K562 (cell line): ENCODE results near the gene FAM171A2. TPM values are rescaled to one million over a fixed set of nuclear protein-coding genes. Genes with fewer than 3 reads are reported as not detected.

Experiments used
- ATAC-seq: fragments of 200-7000 bp; cut with Tn5 transposase; 3 replicates; pipeline ENCODE4 v1.9.1; 2020; ENCODE audit warnings: moderate library complexity
- BruUV-seq: library from RNA; stranded (reverse); fragments of 400-500 nt; replicated peaks from 2 replicates; lab custom pipeline; 2021; lab: Mats Ljungman, UMichigan
- CTCF ChIA-PET: fragments of 300-600 bp; formaldehyde crosslinking; extraction: SDS; loops from one replicate; lab custom pipeline; 2021; ENCODE audit warnings: low intra/inter-chr PET ratio; lab: Yijun Ruan, JAX
- POLR2A ChIA-PET: fragments of 300-600, 350-650 bp; sonication (Branson Sonifier 250); formaldehyde crosslinking; extraction: SDS; loops from one replicate; lab custom pipeline; 2021; ENCODE audit warnings: antibody characterized with exemption, inconsistent platforms; lab: Yijun Ruan, JAX
- DNase-seq, 4 experiments: peaks; one replicate each; pipeline versions ENCODE4 v3.0.0 to v3.0.0-alpha.2; 2011 to 2018; ENCODE audit warnings: low spot score in 3 of 4, mixed read lengths in 3 of 4; ENCODE audit errors: extremely low read depth in 1 of 4
- FAIRE-seq: peaks from 2 replicates; lab custom pipeline; 2011; peaks lifted over from hg19 to GRCh38; lab: Jason Lieb, UNC
- H2AFZ ChIP-seq: 2 replicates; pipeline ENCODE4 v1.6.0; 2011; ENCODE audit warnings: low read depth, low read length, control low read depth, inconsistent platforms
- H3K27ac ChIP-seq: fragments of 200-600 bp; 3 replicates; pipeline ENCODE4 v1.8.0; 2011; ENCODE audit warnings: low read depth, mild to moderate bottlenecking, control low read depth, inconsistent platforms, low read length, moderate library complexity, mixed read lengths; ENCODE audit errors: extremely low read depth
- H3K27me3 ChIP-seq, 2 experiments: fragments of 300-600 bp in 1 of 2; 2 replicates in 1 of 2; 3 replicates in 1 of 2; pipeline versions ENCODE4 v1.6.0 to v1.8.0; 2011; ENCODE audit warnings: inconsistent platforms in 2 of 2, low read length in 2 of 2, mild to moderate bottlenecking in 1 of 2, mixed read lengths in 1 of 2, moderate library complexity in 1 of 2; ENCODE audit not compliant: control insufficient read depth in 2 of 2, insufficient read depth in 2 of 2
- H3K36me3 ChIP-seq: fragments of 300-600 bp; 3 replicates; pipeline ENCODE4 v1.8.0; 2011; ENCODE audit warnings: mild to moderate bottlenecking, low read length, inconsistent platforms; ENCODE audit not compliant: control insufficient read depth, insufficient read depth
- H3K4me1 ChIP-seq, 2 experiments: fragments of 200-600 bp in 1 of 2; replicated peaks in 1 of 2; 2 replicates in 1 of 2; 3 replicates in 1 of 2; pipeline versions ENCODE4 v1.5.1 to v1.8.0; 2011; ENCODE audit warnings: inconsistent platforms in 2 of 2, low read length in 2 of 2, mild to moderate bottlenecking in 1 of 2, mixed read lengths in 1 of 2, moderate library complexity in 1 of 2; ENCODE audit not compliant: control insufficient read depth in 2 of 2, insufficient read depth in 2 of 2
- H3K4me2 ChIP-seq: 2 replicates; pipeline ENCODE4 v1.6.1; 2011; ENCODE audit warnings: low read length, control low read depth, inconsistent platforms, mixed read lengths; ENCODE audit not compliant: insufficient read depth
- H3K4me3 ChIP-seq: fragments of 200-600 bp; sonication (generic), shearing (Covaris generic); 2 replicates; pipeline ENCODE4 v1.5.1; 2016; ENCODE audit warnings: control low read depth, inconsistent platforms
- H3K79me2 ChIP-seq: fragments of 200-600 bp; 3 replicates; pipeline ENCODE4 v1.8.0; 2011; ENCODE audit warnings: low read length, inconsistent platforms; ENCODE audit not compliant: control insufficient read depth, insufficient read depth
- H3K9ac ChIP-seq, 2 experiments: 2 replicates each; pipeline versions ENCODE4 v1.6.0 to v1.6.1; 2011; ENCODE audit warnings: low read depth in 2 of 2, low read length in 2 of 2, control low read depth in 1 of 2, inconsistent platforms in 1 of 2, mild to moderate bottlenecking in 1 of 2, mixed read lengths in 1 of 2; ENCODE audit not compliant: insufficient read depth in 1 of 2
- H3K9me1 ChIP-seq: one replicate; pipeline ENCODE4 v1.6.0; 2011; ENCODE audit warnings: inconsistent platforms, mild to moderate bottlenecking, low read length, moderate library complexity; ENCODE audit not compliant: control insufficient read depth, insufficient read depth
- H3K9me3 ChIP-seq: replicated peaks from 2 replicates; pipeline ENCODE4 v1.5.1; 2011; ENCODE audit warnings: low read depth, low read length, inconsistent platforms; ENCODE audit not compliant: control insufficient read depth, insufficient read depth
- H4K20me1 ChIP-seq: replicated peaks from 2 replicates; pipeline ENCODE4 v1.6.1; 2011; ENCODE audit warnings: low read length, inconsistent platforms, mixed read lengths; ENCODE audit not compliant: control insufficient read depth, insufficient read depth
- BCOR ChIP-seq: fragments of 450-650 bp; IDR thresholded peaks from 2 replicates; pipeline ENCODE4 v1.6.1; 2016
- CREM ChIP-seq: IDR thresholded peaks from 2 replicates; pipeline ENCODE4 v1.6.1; 2014; ENCODE audit warnings: antibody characterized with exemption, low read depth
- HDAC2 ChIP-seq: fragments of 450-650 bp; IDR thresholded peaks from 2 replicates; pipeline ENCODE4 v1.6.1; 2016; ENCODE audit warnings: mild to moderate bottlenecking
- HES1 ChIP-seq: fragments of 450-650 bp; IDR thresholded peaks from 2 replicates; pipeline ENCODE4 v1.6.1; 2016; ENCODE audit warnings: low read depth, mild to moderate bottlenecking, moderate library complexity
- ILK ChIP-seq: fragments of 450-650 bp; IDR thresholded peaks from 2 replicates; pipeline ENCODE4 v1.6.1; 2016; ENCODE audit warnings: missing genetic modification characterization, low read depth, mild to moderate bottlenecking, missing compliant biosample characterization, moderate library complexity, borderline replicate concordance
- MEF2A ChIP-seq: IDR thresholded peaks from 2 replicates; pipeline ENCODE4 v1.6.1; 2011; ENCODE audit warnings: low read depth, mild to moderate bottlenecking, low read length, moderate library complexity; ENCODE audit not compliant: control insufficient read depth
- NFE2L1 ChIP-seq: fragments of 450-650 bp; IDR thresholded peaks from 2 replicates; pipeline ENCODE4 v1.6.1; 2016; ENCODE audit warnings: missing genetic modification characterization, low read depth, mild to moderate bottlenecking, missing compliant biosample characterization, moderate library complexity, borderline replicate concordance
- RAD21 ChIP-seq, 2 experiments: fragments of 250-450 bp in 1 of 2; fragments of 450-650 bp in 1 of 2; sonication (Bioruptor Pico) in 1 of 2; formaldehyde crosslinking in 1 of 2; IDR thresholded peaks in 1 of 2; conservative IDR thresholded peaks in 1 of 2; 2 replicates each; pipeline versions ENCODE4 v1.4.0 to v1.8.0; 2020 to 2022; ENCODE audit warnings: mild to moderate bottlenecking in 2 of 2, moderate library complexity in 1 of 2
- SP2 ChIP-seq: IDR thresholded peaks from 2 replicates; pipeline ENCODE4 v1.6.1; 2011; ENCODE audit warnings: mild to moderate bottlenecking, low read depth, low read length, moderate library complexity; ENCODE audit not compliant: poor library complexity, severe bottlenecking; ENCODE audit errors: extremely low read depth
- SREBF2 ChIP-seq: sonication (generic); formaldehyde crosslinking; IDR thresholded peaks from 2 replicates; pipeline ENCODE4 v1.4.0; 2020; ENCODE audit warnings: mild to moderate bottlenecking, missing genetic modification reagents
- TEAD4 ChIP-seq, 2 experiments: sonication (generic) in 1 of 2; formaldehyde crosslinking in 1 of 2; IDR thresholded peaks; 2 replicates each; pipeline versions ENCODE4 v1.6.1 to v1.8.0; 2012 to 2022; ENCODE audit warnings: borderline replicate concordance in 1 of 2, inconsistent platforms in 1 of 2, low read length in 1 of 2, mild to moderate bottlenecking in 1 of 2, missing genetic modification reagents in 1 of 2
- ZBTB1 ChIP-seq: sonication (generic); formaldehyde crosslinking; IDR thresholded peaks from 2 replicates; pipeline ENCODE4 v1.8.1; 2023; ENCODE audit warnings: missing genetic modification reagents, low read depth, mild to moderate bottlenecking, borderline replicate concordance
- WGBS: fragments of 100-300 bp; shearing (Covaris generic); methylation state at CpG from one replicate; pipeline ENCODE4 v1.1.6; 2016; ENCODE audit warnings: low coverage, mixed read lengths; ENCODE audit not compliant: insufficient coverage; ENCODE audit errors: missing lambda C conversion rate; 5-methylcytosine and 5-hydroxymethylcytosine counted together
- in situ Hi-C: fragments of 300-500 bp; cut with MboI; formaldehyde crosslinking; loops from 4 replicates; pipeline ENCODE4 v1.15.0; 2018; ENCODE audit warnings: inconsistent platforms, mixed read lengths
- intact Hi-C: fragments of 100-400 bp; cut with micrococcal nuclease; formaldehyde crosslinking; loops from 2 replicates; pipeline ENCODE4 v1.14.2; 2022
- polyA plus RNA-seq, 8 experiments: library from polyadenylated mRNA; depleted of rRNA in 4 of 8; stranded (reverse) in 5 of 8; unstranded in 3 of 8; fragments of >200 nt; fragmentation: Nextera tagmentation in 2 of 8; fragmentation: Illumina TruSeq in 1 of 8; extraction: Ambion mirVana in 2 of 8; extraction: Trizol in 1 of 8; gene quantifications; 2 replicates each; pipeline versions ENCODE4 v1.2.1 to v1.2.3, GENCODE V29; 2011 to 2014; ENCODE audit warnings: inconsistent platforms in 1 of 8, missing spikeins in 1 of 8
- total RNA-seq, 7 experiments: library from RNA; depleted of rRNA in 6 of 7; stranded (reverse); fragments of >200 nt in 6 of 7; fragmentation: Illumina TruSeq in 2 of 7; extraction: Trizol in 2 of 7; gene quantifications; 2 replicates each; pipeline versions ENCODE4 v1.2.1 to v1.2.3, GENCODE V29; 2011 to 2021; ENCODE audit warnings: low replicate concordance in 1 of 7
- TF ChIP-seq, protein P1 (sequence below): sonication (generic); formaldehyde crosslinking; IDR thresholded peaks from 2 replicates; pipeline ENCODE4 v1.8.0; 2023; ENCODE audit warnings: mild to moderate bottlenecking, missing genetic modification reagents
- TF ChIP-seq, protein P2 (sequence below), 3 experiments: IDR thresholded peaks in 2 of 3; conservative IDR thresholded peaks in 1 of 3; 2 replicates each; pipeline ENCODE4 v1.5.1; 2011 to 2012; ENCODE audit warnings: low read length in 3 of 3, mild to moderate bottlenecking in 3 of 3, control low read depth in 2 of 3, improper control_type of control experiment in 1 of 3, inconsistent platforms in 1 of 3, low read depth in 1 of 3, mixed read lengths in 1 of 3, moderate library complexity in 1 of 3; ENCODE audit not compliant: insufficient read depth in 2 of 3

FAM171A2 gene
- total and polyA plus RNA-seq, 9 of the 15 experiments (the other 6 are each of a cell fraction or from before 2014, with no cell fraction given), result 0.10 to 10.2 (median 2.0) TPM; not detected in 1

DNA sequence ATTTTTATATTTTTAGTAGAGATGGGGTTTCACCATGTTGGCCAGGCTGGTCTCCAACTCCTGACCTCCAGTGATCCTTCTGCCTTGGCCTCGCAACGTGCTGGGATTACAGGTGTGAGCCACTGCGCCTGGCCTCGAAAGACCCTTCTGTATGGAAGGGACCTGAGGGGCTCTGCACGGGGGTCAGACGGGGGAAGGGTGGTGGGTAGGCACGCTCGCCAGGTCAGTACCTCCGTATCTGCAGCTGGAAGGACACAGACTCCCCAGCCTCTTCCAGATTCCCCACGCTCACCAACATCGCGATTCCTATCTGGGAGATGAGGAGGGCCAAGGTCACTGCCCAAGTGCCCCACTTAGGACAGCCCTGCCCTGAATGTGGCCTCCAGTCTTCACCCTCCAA, 13.1 kb upstream of the FAM171A2 start (continued):
- TF ChIP-seq HES1 (no peak), MEF2A (no peak), NFE2L1 (no peak)

DNA sequence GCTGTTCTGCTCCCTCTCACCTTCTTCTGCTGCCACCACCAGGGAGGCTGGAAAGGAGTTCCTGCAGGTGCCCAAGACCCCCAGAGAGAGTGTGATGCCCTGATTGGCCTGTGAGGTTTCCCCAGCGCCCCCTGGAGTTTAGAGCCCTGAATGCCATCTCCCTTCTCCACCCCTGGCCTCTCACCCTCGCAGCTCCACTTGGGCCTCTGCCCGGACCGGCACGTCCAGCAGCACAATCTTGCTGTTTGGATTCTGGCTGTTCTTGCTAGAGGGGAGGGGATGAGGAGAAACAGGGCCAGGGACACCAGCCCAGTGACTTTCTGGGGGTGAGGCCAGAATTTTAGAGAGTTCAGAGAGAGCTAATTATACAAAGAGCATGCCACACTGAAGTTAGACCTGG, 12.5 kb upstream of the FAM171A2 start:
- peak; percentile 85 for FAIRE-seq
- H2AFZ ChIP-seq, result no peak overlapping the region; the same call in 1 of the 2 replicates
- in situ Hi-C loops (no loop called here), intact Hi-C loops (no loop called here)
- H3K79me2 ChIP-seq, result no peaks in the 10 kb centered on the region
- H3K9ac ChIP-seq, result peak overlapping the region in 1 of 2 experiments; percentile 60; a peak in 1 of 4 replicates
- 11% methylated on average over 5 of the region's 5 CpGs for WGBS
- no peaks in the 10 kb centered on the region for H3K9me1 ChIP-seq
- H4K20me1 ChIP-seq, result no peaks in the 10 kb centered on the region
- ATAC-seq, result peak; percentile 83
- no peaks in the 10 kb centered on the region for H3K36me3 ChIP-seq
- DNase-seq, result peak; percentile 63 to 78 (median 72)
- H3K9me3 ChIP-seq, result no peaks in the 10 kb centered on the region
- TSS peak; percentile 20 for BruUV-seq
- H3K4me1 ChIP-seq, result peaks cover 8 to 31% of the 10 kb centered on the region in 2 experiments; a peak in 4 of 5 replicates
- H3K4me2 ChIP-seq, result no peak overlapping the region
- H3K27me3 ChIP-seq, result no peaks in the 10 kb centered on the region; a peak in 1 of 5 replicates
- H3K4me3 ChIP-seq, result no peak overlapping the region
- CTCF ChIA-PET, result interaction anchor here (0.7 kb wide), 1 partner anchor 33 kb away, joined by 3 read pairs; no protein-coding TSS in a partner anchor
- H3K27ac ChIP-seq, result no peak overlapping the region
- POLR2A ChIA-PET, result interaction anchor here (0.6 to 1.3 kb wide), 7 partner anchors 9 to 467 kb away, joined by 3 to 6 read pairs (median 3); partner anchors contain the start of gene ITGA2B
- TF ChIP-seq ZBTB1 (CRISPR knock-in tag), result no peak
- peak in 1 of 2 experiments; percentile 19; a peak in 1 of 4 replicates for TF ChIP-seq RAD21 (CRISPR knock-in tag; conservative IDR thresholded peaks at IDR 0.05 in 1 of 2, IDR thresholded peaks at IDR 0.05 in 1 of 2)
- no peak for TF ChIP-seq ILK (tag)
- peak; percentile 75; the same call in 1 of the 2 replicates for TF ChIP-seq BCOR
- TF ChIP-seq TEAD4 (IDR thresholded peaks at IDR 0.05; ENCODE audit: low read length), result 0 out of 2 replicates have a peak, but pooled peaks have one; percentile 11
- no peak for TF ChIP-seq TEAD4 (CRISPR knock-in tag; IDR thresholded peaks at IDR 0.05; ENCODE audit: borderline replicate concordance)
- TF ChIP-seq SREBF2, result no peak
- peak; percentile 28; the same call in 1 of the 2 replicates for TF ChIP-seq HDAC2
- TF ChIP-seq, protein P1, sequence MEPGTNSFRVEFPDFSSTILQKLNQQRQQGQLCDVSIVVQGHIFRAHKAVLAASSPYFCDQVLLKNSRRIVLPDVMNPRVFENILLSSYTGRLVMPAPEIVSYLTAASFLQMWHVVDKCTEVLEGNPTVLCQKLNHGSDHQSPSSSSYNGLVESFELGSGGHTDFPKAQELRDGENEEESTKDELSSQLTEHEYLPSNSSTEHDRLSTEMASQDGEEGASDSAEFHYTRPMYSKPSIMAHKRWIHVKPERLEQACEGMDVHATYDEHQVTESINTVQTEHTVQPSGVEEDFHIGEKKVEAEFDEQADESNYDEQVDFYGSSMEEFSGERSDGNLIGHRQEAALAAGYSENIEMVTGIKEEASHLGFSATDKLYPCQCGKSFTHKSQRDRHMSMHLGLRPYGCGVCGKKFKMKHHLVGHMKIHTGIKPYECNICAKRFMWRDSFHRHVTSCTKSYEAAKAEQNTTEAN (CRISPR knock-in tag), result no peak
- TF ChIP-seq SP2, result no peak
- TF ChIP-seq, protein P2, sequence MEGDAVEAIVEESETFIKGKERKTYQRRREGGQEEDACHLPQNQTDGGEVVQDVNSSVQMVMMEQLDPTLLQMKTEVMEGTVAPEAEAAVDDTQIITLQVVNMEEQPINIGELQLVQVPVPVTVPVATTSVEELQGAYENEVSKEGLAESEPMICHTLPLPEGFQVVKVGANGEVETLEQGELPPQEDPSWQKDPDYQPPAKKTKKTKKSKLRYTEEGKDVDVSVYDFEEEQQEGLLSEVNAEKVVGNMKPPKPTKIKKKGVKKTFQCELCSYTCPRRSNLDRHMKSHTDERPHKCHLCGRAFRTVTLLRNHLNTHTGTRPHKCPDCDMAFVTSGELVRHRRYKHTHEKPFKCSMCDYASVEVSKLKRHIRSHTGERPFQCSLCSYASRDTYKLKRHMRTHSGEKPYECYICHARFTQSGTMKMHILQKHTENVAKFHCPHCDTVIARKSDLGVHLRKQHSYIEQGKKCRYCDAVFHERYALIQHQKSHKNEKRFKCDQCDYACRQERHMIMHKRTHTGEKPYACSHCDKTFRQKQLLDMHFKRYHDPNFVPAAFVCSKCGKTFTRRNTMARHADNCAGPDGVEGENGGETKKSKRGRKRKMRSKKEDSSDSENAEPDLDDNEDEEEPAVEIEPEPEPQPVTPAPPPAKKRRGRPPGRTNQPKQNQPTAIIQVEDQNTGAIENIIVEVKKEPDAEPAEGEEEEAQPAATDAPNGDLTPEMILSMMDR (IDR thresholded peaks at IDR 0.05 in 2 of 3, conservative IDR thresholded peaks at IDR 0.05 in 1 of 3; ENCODE audit: insufficient read depth in 2 of 3, low read depth in 1 of 3, low read length in 3 of 3), result peak; percentile 66 to 86 (median 71)
- no peak for TF ChIP-seq CREM
